Type B pancreatic cell (in vitro differentiated cells): Measurements from ENCODE around the gene DEFB131B. TPM values are rescaled to one million over a fixed set of nuclear protein-coding genes. Genes with fewer than 3 reads are reported as not detected.
"Not testable (repeated sequence)": the region's sequence is repeated elsewhere in the genome, so short reads cannot be mapped to it uniquely, and the experiment has no call there.

Experiments used
- DNase-seq: peaks from one replicate; pipeline ENCODE4 v3.0.0; 2021; ENCODE audit warnings: mixed read lengths; ENCODE audit not compliant: unreplicated experiment; ENCODE audit errors: extremely low spot score
- H3K27ac Mint-ChIP-seq: 2 replicates; pipeline ENCODE4 v1.8.0; 2021; ENCODE audit warnings: mild to moderate bottlenecking, mixed read lengths
- H3K27me3 Mint-ChIP-seq: 2 replicates; pipeline ENCODE4 v1.8.0; 2021; ENCODE audit warnings: mixed read lengths
- H3K36me3 Mint-ChIP-seq: 2 replicates; pipeline ENCODE4 v1.8.0; 2021; ENCODE audit warnings: mixed read lengths
- H3K4me1 Mint-ChIP-seq: one replicate; pipeline ENCODE4 v1.8.0; 2021; ENCODE audit warnings: mixed read lengths; ENCODE audit not compliant: unreplicated experiment
- H3K4me3 Mint-ChIP-seq: 2 replicates; pipeline ENCODE4 v1.8.0; 2021; ENCODE audit warnings: mild to moderate bottlenecking, mixed read lengths
- H3K9me3 Mint-ChIP-seq: 2 replicates; pipeline ENCODE4 v1.8.0; 2021; ENCODE audit warnings: mixed read lengths
- CTCF ChIP-seq: fragments of 200-600 bp; sonication (generic); conservative IDR thresholded peaks from 2 replicates; pipeline ENCODE4 v1.5.0; 2021; ENCODE audit warnings: antibody characterized with exemption, mild to moderate bottlenecking
- long read RNA-seq: library from polyadenylated mRNA; unstranded; transcript quantifications from one replicate; pipeline ENCODE4 v2.0.0, GENCODE V29; 2020
- total RNA-seq: library from RNA; stranded (reverse); gene quantifications from 2 replicates; pipeline ENCODE4 v1.2.1, GENCODE V29; 2021; ENCODE audit warnings: low replicate concordance

The DEFB131B gene, protein sequence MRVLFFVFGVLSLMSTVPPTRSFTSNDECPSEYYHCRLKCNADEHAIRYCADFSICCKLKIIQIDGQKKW
- total RNA-seq: not detected in 2 replicates
- long read RNA-seq: 0 reads

GRCh38 chr11:71878059-71878458 lies at the start of gene DEFB131B:
Gene DEFB131B (plus strand): TSS chr11:71878453. CDS start chr11:71878453, 0 bp downstream.
- H3K9me3 Mint-ChIP-seq, H3K4me1 Mint-ChIP-seq, H3K36me3 Mint-ChIP-seq: not testable (repeated sequence)

DNA sequence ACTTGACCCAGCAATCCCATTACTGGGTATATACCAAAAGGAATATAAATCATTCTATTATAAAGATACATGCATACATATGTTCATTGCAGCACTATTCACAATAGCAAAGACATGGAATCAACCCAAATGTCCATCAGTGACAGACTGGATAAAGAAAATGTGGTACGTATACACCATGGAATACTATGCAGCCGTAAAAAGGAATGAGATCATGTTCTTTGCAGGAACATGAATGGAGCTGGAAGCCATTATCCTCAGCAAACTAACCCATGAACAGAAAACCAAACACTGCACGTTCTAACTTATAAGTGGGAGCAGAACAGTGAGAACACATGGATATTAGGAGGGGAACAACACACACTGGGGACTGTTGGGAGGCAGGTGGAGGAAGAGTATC lies 49.0 kb upstream of the DEFB131B start:
- H3K36me3 Mint-ChIP-seq, DNase-seq, H3K27ac Mint-ChIP-seq, H3K27me3 Mint-ChIP-seq, H3K9me3 Mint-ChIP-seq, H3K4me3 Mint-ChIP-seq, H3K4me1 Mint-ChIP-seq: not testable (repeated sequence)

More at GRCh38 chr11:71878059-71878458, at the start of gene DEFB131B:
- H3K4me3 Mint-ChIP-seq, H3K27me3 Mint-ChIP-seq, DNase-seq, H3K27ac Mint-ChIP-seq: not testable (repeated sequence)

DNA sequence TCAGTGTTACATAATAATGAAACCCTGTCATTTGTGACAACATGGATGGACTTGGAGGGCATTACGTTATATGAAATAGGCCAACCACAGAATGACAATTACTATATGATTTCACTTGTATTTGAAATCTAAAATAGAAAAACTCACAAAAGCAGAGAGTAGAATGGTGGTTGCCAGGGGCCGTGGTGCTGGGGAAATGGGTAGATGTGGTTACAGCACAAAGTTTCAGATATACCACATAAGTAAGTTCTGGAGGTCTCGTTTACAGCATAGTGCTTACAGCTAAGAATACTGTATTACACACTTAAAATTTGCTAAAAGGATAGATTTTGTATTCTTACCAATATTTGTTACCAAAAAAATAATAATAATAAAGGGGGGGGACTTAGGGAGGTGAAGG lies 48.6 kb upstream of the DEFB131B start:
- H3K9me3 Mint-ChIP-seq, H3K27me3 Mint-ChIP-seq, H3K4me3 Mint-ChIP-seq, DNase-seq, H3K27ac Mint-ChIP-seq, H3K36me3 Mint-ChIP-seq, H3K4me1 Mint-ChIP-seq: not testable (repeated sequence)

DNA sequence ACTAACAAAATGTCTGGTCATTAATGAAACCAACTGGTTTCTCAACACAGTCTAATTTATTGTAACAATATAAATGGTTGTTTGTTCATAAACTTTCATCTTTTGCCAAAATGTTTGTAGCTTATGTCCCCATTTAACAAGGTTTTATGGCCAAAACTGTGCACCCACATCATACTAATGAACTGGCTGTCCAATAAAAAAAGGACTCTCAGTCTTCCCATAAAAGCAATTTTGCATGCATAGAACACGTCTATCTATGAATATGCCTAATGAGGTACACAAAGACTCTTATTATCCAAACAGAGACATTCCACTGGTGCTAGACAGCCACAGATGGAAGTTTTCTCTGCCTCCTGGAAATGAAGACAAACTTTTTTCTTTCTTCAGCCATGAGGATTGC lies 45.4 kb upstream of the DEFB131B start, which contains the start of gene DEFB108B:
Gene DEFB108B, plus strand, starts transcription at position 390 of the 400 bp plus-strand sequence. Its CDS starts 0 bp downstream, at position 390.
- DNase-seq, H3K4me3 Mint-ChIP-seq, H3K36me3 Mint-ChIP-seq, H3K27ac Mint-ChIP-seq, H3K4me1 Mint-ChIP-seq, H3K27me3 Mint-ChIP-seq, H3K9me3 Mint-ChIP-seq: not testable (repeated sequence)

- H3K9me3 Mint-ChIP-seq, H3K4me3 Mint-ChIP-seq, DNase-seq, H3K4me1 Mint-ChIP-seq, H3K27me3 Mint-ChIP-seq, H3K27ac Mint-ChIP-seq, H3K36me3 Mint-ChIP-seq: not testable (repeated sequence)
Observed at GRCh38 chr11:71842720-71843119, 35.5 kb upstream of the DEFB131B start.

GRCh38 chr11:71843355-71843754 lies 34.9 kb upstream of the DEFB131B start:
- not testable (repeated sequence) for H3K9me3 Mint-ChIP-seq, H3K4me1 Mint-ChIP-seq, H3K27ac Mint-ChIP-seq, H3K36me3 Mint-ChIP-seq, H3K27me3 Mint-ChIP-seq, DNase-seq, H3K4me3 Mint-ChIP-seq

- no peaks in the 10 kb centered on the region for H3K9me3 Mint-ChIP-seq
- no peak overlapping the region for H3K27ac Mint-ChIP-seq
- peaks cover 3% of the 10 kb centered on the region for H3K27me3 Mint-ChIP-seq
- H3K36me3 Mint-ChIP-seq: no peaks in the 10 kb centered on the region
- no peak for DNase-seq
- TF ChIP-seq CTCF: no peak
- no peaks in the 10 kb centered on the region for H3K4me1 Mint-ChIP-seq
- H3K4me3 Mint-ChIP-seq: no peak overlapping the region
Observed at GRCh38 chr11:71843858-71844257, 34.4 kb upstream of the DEFB131B start.

DNA sequence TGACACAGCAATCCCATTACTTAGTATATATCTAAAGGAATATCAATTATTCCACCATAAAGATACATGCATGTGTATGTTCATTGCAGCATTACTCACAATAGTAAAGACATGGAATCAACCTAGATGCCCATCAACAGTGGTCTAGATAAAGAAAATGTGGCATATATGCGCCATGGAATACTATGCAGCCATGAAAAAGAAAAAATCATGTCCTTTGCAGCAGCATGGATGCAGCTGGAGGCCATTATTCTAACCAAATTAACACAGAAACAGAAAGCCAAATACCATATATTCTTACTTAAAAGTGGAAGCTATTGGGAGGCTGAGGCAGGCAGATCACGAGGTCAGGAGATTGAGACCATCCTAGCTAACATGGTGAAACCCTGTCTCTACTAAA lies 24.4 kb upstream of the DEFB131B start:
- not testable (repeated sequence) for DNase-seq, H3K27me3 Mint-ChIP-seq, H3K4me3 Mint-ChIP-seq, H3K36me3 Mint-ChIP-seq, H3K27ac Mint-ChIP-seq, H3K4me1 Mint-ChIP-seq, H3K9me3 Mint-ChIP-seq

DNA sequence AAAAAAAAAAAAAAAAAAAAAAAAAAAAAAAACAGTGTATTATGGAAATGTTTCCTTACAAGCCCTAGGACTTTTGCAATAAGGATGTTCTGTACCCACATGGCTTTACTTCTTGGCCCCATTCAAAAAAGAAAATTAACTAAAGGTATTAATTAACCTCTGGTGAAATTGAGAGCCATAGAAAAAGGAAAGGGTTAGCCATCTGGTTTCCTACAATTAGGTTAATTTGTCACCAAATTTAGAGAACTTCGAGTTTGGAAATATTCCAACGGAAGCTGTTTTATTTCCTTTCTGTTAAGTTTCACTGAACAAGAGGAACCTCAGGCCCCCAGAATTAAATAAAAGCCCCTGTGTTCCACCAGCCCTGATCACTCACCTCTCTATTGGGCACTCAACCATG lies 22.4 kb upstream of the DEFB131B start:
- not testable (repeated sequence) for H3K4me3 Mint-ChIP-seq, H3K36me3 Mint-ChIP-seq, DNase-seq, H3K9me3 Mint-ChIP-seq, H3K4me1 Mint-ChIP-seq, H3K27me3 Mint-ChIP-seq, H3K27ac Mint-ChIP-seq

GRCh38 chr11:71860835-71861234 lies 17.4 kb upstream of the DEFB131B start:
- not testable (repeated sequence) for H3K4me3 Mint-ChIP-seq, H3K9me3 Mint-ChIP-seq, H3K27ac Mint-ChIP-seq, H3K27me3 Mint-ChIP-seq, H3K4me1 Mint-ChIP-seq, H3K36me3 Mint-ChIP-seq, DNase-seq
